Type B pancreatic cell (in vitro differentiated cells): ENCODE measurements around the gene UBE3C. TPM values are rescaled to one million over a fixed set of nuclear protein-coding genes. Genes with fewer than 3 reads are reported as not detected.

Experiments
- DNase-seq: peaks from one replicate; pipeline ENCODE4 v3.0.0; 2021; ENCODE audit warnings: mixed read lengths; ENCODE audit not compliant: unreplicated experiment; ENCODE audit errors: extremely low spot score
- H3K27ac Mint-ChIP-seq: 2 replicates; pipeline ENCODE4 v1.8.0; 2021; ENCODE audit warnings: mild to moderate bottlenecking, mixed read lengths
- H3K27me3 Mint-ChIP-seq: 2 replicates; pipeline ENCODE4 v1.8.0; 2021; ENCODE audit warnings: mixed read lengths
- H3K36me3 Mint-ChIP-seq: 2 replicates; pipeline ENCODE4 v1.8.0; 2021; ENCODE audit warnings: mixed read lengths
- H3K4me1 Mint-ChIP-seq: one replicate; pipeline ENCODE4 v1.8.0; 2021; ENCODE audit warnings: mixed read lengths; ENCODE audit not compliant: unreplicated experiment
- H3K4me3 Mint-ChIP-seq: 2 replicates; pipeline ENCODE4 v1.8.0; 2021; ENCODE audit warnings: mild to moderate bottlenecking, mixed read lengths
- H3K9me3 Mint-ChIP-seq: 2 replicates; pipeline ENCODE4 v1.8.0; 2021; ENCODE audit warnings: mixed read lengths
- CTCF ChIP-seq: fragments of 200-600 bp; sonication (generic); conservative IDR thresholded peaks from 2 replicates; pipeline ENCODE4 v1.5.0; 2021; ENCODE audit warnings: antibody characterized with exemption, mild to moderate bottlenecking
- total RNA-seq: library from RNA; stranded (reverse); gene quantifications from 2 replicates; pipeline ENCODE4 v1.2.1, GENCODE V29; 2021; ENCODE audit warnings: low replicate concordance

Gene UBE3C
- total RNA-seq, 1 donor from 2014 or later = 51.6 TPM

GRCh38 chr7:157117796-157118195 is 20.9 kb upstream of the UBE3C start:
- peaks cover 7% of the 10 kb centered on the region for H3K27me3 Mint-ChIP-seq
- H3K9me3 Mint-ChIP-seq = no peaks in the 10 kb centered on the region
- H3K4me3 Mint-ChIP-seq = no peak overlapping the region
- H3K36me3 Mint-ChIP-seq = no peaks in the 10 kb centered on the region
- DNase-seq = no peak
- TF ChIP-seq CTCF = no peak
- no peaks in the 10 kb centered on the region for H3K4me1 Mint-ChIP-seq
- H3K27ac Mint-ChIP-seq = no peak overlapping the region

DNA sequence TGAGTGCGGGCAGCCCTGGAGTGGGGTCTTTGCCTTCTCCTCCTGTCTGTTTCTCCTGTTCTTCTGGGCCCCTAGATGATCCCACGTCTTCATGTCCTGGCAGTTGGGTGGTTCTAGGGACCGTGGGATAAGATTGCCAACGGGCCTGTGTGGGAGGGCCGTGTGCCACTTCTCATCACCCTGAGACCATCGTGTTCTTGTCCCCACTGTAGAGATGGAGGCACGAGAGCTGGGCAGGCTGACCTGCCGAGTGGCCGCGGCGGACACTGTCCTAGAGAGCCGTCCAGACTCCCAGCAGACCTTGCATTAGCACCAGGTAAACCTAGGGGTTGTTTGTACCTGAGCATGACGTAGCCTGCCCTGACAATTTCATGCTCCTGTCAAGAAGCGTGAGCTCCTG is 18.5 kb upstream of the UBE3C start:
- no peak overlapping the region for H3K4me3 Mint-ChIP-seq
- H3K36me3 Mint-ChIP-seq = no peaks in the 10 kb centered on the region
- TF ChIP-seq CTCF = no peak
- no peaks in the 10 kb centered on the region for H3K4me1 Mint-ChIP-seq
- no peaks in the 10 kb centered on the region for H3K27me3 Mint-ChIP-seq
- peak; percentile 53 for DNase-seq
- H3K27ac Mint-ChIP-seq = no peak overlapping the region
- H3K9me3 Mint-ChIP-seq = no peaks in the 10 kb centered on the region

DNA sequence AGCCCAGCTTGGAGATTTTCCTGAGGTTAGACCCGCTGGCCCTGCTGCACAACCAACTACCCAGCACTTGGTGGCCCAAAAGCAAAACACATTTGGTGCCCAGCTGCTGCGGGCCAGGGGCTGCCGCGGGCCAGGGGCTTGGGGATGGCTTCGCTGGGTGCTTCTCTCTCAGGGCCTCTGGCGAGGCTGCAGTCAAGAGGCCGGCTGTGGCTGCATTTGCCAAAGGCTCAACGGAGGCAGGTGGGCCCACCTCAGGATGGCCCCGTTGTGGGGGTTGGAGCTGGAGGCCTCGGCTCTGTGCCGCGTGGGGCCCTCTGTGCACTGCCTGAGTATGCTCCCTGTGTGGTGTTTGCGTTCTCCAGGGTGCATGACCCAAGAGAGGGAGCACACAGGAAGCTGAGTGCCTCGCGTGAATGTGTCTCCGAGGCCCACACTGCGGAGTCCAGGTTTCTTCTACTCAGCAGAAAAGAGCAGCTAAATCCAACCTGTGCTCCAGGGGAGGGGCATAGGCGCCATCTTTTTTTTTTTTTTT is 17.5 kb upstream of the UBE3C start:
- Mint-ChIP-seq H3K4me1 (no peaks in the 10 kb centered on the region), H3K27ac (no peak overlapping the region), H3K36me3 (no peaks in the 10 kb centered on the region), H3K9me3 (no peaks in the 10 kb centered on the region), H3K27me3 (no peaks in the 10 kb centered on the region), H3K4me3 (no peak overlapping the region)
- no peak for TF ChIP-seq CTCF
- peak; percentile 51 for DNase-seq

DNA sequence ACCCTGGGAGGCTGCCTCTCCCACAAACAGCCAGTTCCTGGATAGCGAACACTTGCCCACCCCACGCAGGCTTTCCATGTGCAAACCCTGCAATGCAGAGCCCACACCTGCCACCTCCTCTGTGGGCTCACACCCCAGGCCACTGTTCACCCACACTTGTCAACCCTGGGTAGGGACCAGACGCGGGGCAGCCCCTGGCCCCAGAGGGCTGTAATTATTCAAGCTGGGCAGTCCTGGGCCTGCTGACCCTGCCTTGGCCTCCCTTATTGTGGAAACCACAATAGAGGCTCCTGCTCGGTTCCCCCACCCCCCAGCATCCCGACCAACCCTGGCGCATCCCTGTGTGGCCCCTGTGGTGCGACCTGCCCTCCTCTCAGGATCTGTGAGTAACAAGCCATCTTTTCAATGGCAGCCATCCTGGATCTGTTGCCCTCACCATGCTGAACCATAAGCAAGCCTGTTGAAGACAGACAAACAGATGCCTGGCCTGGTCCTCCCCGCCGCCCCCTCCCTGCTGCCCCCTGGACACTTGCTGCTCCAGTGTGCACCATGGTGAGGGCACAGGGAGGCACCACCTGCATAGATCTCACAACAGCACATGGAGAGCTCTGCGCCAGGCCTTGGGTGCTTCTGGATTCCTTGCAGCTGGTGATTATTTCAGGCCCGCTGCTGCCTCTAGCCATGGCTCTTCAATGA is 15.8 kb upstream of the UBE3C start:
- DNase-seq = no peak
- Mint-ChIP-seq H3K4me3 (no peak overlapping the region), H3K36me3 (no peaks in the 10 kb centered on the region), H3K9me3 (no peaks in the 10 kb centered on the region), H3K4me1 (no peaks in the 10 kb centered on the region), H3K27me3 (no peaks in the 10 kb centered on the region), H3K27ac (no peak overlapping the region)
- TF ChIP-seq CTCF = no peak

GRCh38 chr7:157124690-157125089 is 14.0 kb upstream of the UBE3C start:
- H3K27me3 Mint-ChIP-seq = peaks cover 4% of the 10 kb centered on the region
- no peak overlapping the region for H3K27ac Mint-ChIP-seq
- TF ChIP-seq CTCF = no peak
- H3K36me3 Mint-ChIP-seq = no peaks in the 10 kb centered on the region
- no peaks in the 10 kb centered on the region for H3K9me3 Mint-ChIP-seq
- H3K4me1 Mint-ChIP-seq = no peaks in the 10 kb centered on the region
- H3K4me3 Mint-ChIP-seq = no peak overlapping the region
- DNase-seq = no peak
